Liver (tissue), 9 donors: ENCODE measurements around the gene BRIP1. TPM values are rescaled to one million over a fixed set of nuclear protein-coding genes. Genes with fewer than 3 reads are reported as not detected.

Source experiments
- DNase-seq: peaks from one replicate; pipeline ENCODE4 v3.0.0-alpha.2; 2017; ENCODE audit warnings: low spot score
- H3K27ac ChIP-seq, 2 donors: one replicate each; pipeline ENCODE4 v1.7.0; 2013; ENCODE audit warnings: inconsistent platforms in 2 of 2, low read length in 2 of 2, control low read depth in 1 of 2, low read depth in 1 of 2, mild to moderate bottlenecking in 1 of 2
- H3K27me3 ChIP-seq, 4 donors: one replicate each; pipeline versions ENCODE4 v1.6.1 to v1.7.0; 2013; ENCODE audit warnings: low read length in 3 of 4, inconsistent platforms in 1 of 4, mild to moderate bottlenecking in 1 of 4, moderate library complexity in 1 of 4; ENCODE audit not compliant: control insufficient read depth in 4 of 4, insufficient read depth in 4 of 4
- H3K36me3 ChIP-seq, 4 donors: one replicate each; pipeline versions ENCODE4 v1.6.1 to v1.7.0; 2013; ENCODE audit warnings: low read length in 3 of 4, mild to moderate bottlenecking in 3 of 4, low read depth in 1 of 4, moderate library complexity in 1 of 4; ENCODE audit not compliant: control insufficient read depth in 4 of 4, insufficient read depth in 3 of 4
- H3K4me1 ChIP-seq, 4 donors: one replicate each; pipeline versions ENCODE4 v1.6.1 to v1.7.0; 2013; ENCODE audit warnings: low read length in 3 of 4, mild to moderate bottlenecking in 3 of 4, moderate library complexity in 1 of 4; ENCODE audit not compliant: control insufficient read depth in 4 of 4, insufficient read depth in 4 of 4
- H3K4me3 ChIP-seq, 3 donors: one replicate each; pipeline versions ENCODE4 v1.6.1 to v1.7.0; 2013; ENCODE audit warnings: low read length in 3 of 3, control low read depth in 1 of 3, low read depth in 1 of 3, mild to moderate bottlenecking in 1 of 3
- H3K9ac ChIP-seq, 2 donors: one replicate each; pipeline ENCODE4 v1.7.0; 2013; ENCODE audit warnings: low read length in 2 of 2, mild to moderate bottlenecking in 2 of 2, moderate library complexity in 2 of 2, control low read depth in 1 of 2, low read depth in 1 of 2
- H3K9me3 ChIP-seq, 4 donors: one replicate each; pipeline versions ENCODE4 v1.6.1 to v1.7.0; 2013; ENCODE audit warnings: low read length in 3 of 4; ENCODE audit not compliant: control insufficient read depth in 4 of 4
- ATF3 ChIP-seq: IDR thresholded peaks from 2 replicates; pipeline ENCODE4 v1.6.1; 2016; ENCODE audit warnings: antibody characterized with exemption
- CTCF ChIP-seq: fragments of 150-350 bp; IDR thresholded peaks from 2 replicates; pipeline ENCODE4 v1.5.1; 2017; ENCODE audit warnings: improper control_type of control experiment, low read depth, low read length; ENCODE audit not compliant: missing input control
- EGR1 ChIP-seq, 2 donors: IDR thresholded peaks; 2 replicates each; pipeline ENCODE4 v1.6.1; 2016 to 2018; ENCODE audit warnings: antibody characterized with exemption in 2 of 2, low read depth in 2 of 2
- FOXA1 ChIP-seq: IDR thresholded peaks from 2 replicates; pipeline ENCODE4 v1.6.1; 2016; ENCODE audit warnings: antibody characterized with exemption
- FOXA2 ChIP-seq: IDR thresholded peaks from 2 replicates; pipeline ENCODE4 v1.6.1; 2016; ENCODE audit warnings: antibody characterized with exemption
- GABPA ChIP-seq, 2 donors: IDR thresholded peaks in 1 of 2; conservative IDR thresholded peaks in 1 of 2; 2 replicates each; pipeline ENCODE4 v1.6.1; 2016; ENCODE audit warnings: antibody characterized with exemption in 2 of 2, mild to moderate bottlenecking in 1 of 2, moderate library complexity in 1 of 2
- HNF4A ChIP-seq, 2 donors: conservative IDR thresholded peaks; 2 replicates each; pipeline ENCODE4 v1.6.1; 2016; ENCODE audit warnings: antibody characterized with exemption in 2 of 2, mild to moderate bottlenecking in 2 of 2
- HNF4G ChIP-seq: IDR thresholded peaks from 2 replicates; pipeline ENCODE4 v1.6.1; 2016; ENCODE audit warnings: antibody characterized with exemption
- JUND ChIP-seq, 2 donors: IDR thresholded peaks; 2 replicates each; pipeline ENCODE4 v1.6.1; 2016; ENCODE audit warnings: antibody characterized with exemption in 2 of 2
- MAX ChIP-seq: IDR thresholded peaks from 2 replicates; pipeline ENCODE4 v1.6.1; 2016; ENCODE audit warnings: antibody characterized with exemption
- NR2F2 ChIP-seq: IDR thresholded peaks from 2 replicates; pipeline ENCODE4 v1.6.1; 2016; ENCODE audit warnings: antibody characterized with exemption
- RAD21 ChIP-seq, 2 donors: IDR thresholded peaks; 2 replicates each; pipeline ENCODE4 v1.6.1; 2016; ENCODE audit warnings: antibody characterized with exemption in 2 of 2, mild to moderate bottlenecking in 2 of 2
- REST ChIP-seq: IDR thresholded peaks from 2 replicates; pipeline ENCODE4 v1.6.1; 2016; ENCODE audit warnings: antibody characterized with exemption, mild to moderate bottlenecking
- RXRA ChIP-seq, 2 donors: IDR thresholded peaks; 2 replicates each; pipeline ENCODE4 v1.6.1; 2017 to 2018; ENCODE audit warnings: antibody characterized with exemption in 2 of 2, mild to moderate bottlenecking in 1 of 2
- SP1 ChIP-seq: IDR thresholded peaks from 2 replicates; pipeline ENCODE4 v1.6.1; 2018; ENCODE audit warnings: antibody characterized with exemption, mild to moderate bottlenecking
- TAF1 ChIP-seq: conservative IDR thresholded peaks from 2 replicates; pipeline ENCODE4 v1.6.1; 2016; ENCODE audit warnings: antibody characterized with exemption, mild to moderate bottlenecking
- YY1 ChIP-seq: IDR thresholded peaks from 2 replicates; pipeline ENCODE4 v1.6.1; 2016; ENCODE audit warnings: antibody characterized with exemption, mild to moderate bottlenecking
- ZBTB33 ChIP-seq: IDR thresholded peaks from 2 replicates; pipeline ENCODE4 v1.6.1; 2016; ENCODE audit warnings: antibody characterized with exemption
- WGBS: extraction: QIAGEN DNeasy Blood & Tissue Kit; methylation state at CpG from one replicate; pipeline ENCODE4 v1.1.7; 2013; 5-methylcytosine and 5-hydroxymethylcytosine counted together
- polyA plus RNA-seq, 2 donors: library from polyadenylated mRNA; stranded (reverse) in 1 of 2; unstranded in 1 of 2; fragments of 200-250 nt in 1 of 2; fragments of >200 nt in 1 of 2; fragmentation: Nextera tagmentation in 1 of 2; extraction: Ambion mirVana in 1 of 2; gene quantifications; one replicate each; pipeline versions ENCODE4 v1.2.1 to v1.2.3, GENCODE V29; 2013 to 2015
- total RNA-seq, 2 donors: library from RNA; depleted of rRNA; stranded (reverse); fragments of >200 nt; gene quantifications; one replicate each; pipeline ENCODE4 v1.2.3, GENCODE V29; 2014
- donor health status: healthy.
- donor health status: healthy.
- donor health status: healthy.
- donor health status: healthy.
- donor health status: healthy.

Gene BRIP1
- total and polyA plus RNA-seq, 4 donors = 0.24 to 10.3 (median 0.90) TPM

- H3K9ac ChIP-seq = no peak overlapping the region
- H3K9me3 ChIP-seq = no peaks in the 10 kb centered on the region
- no peak overlapping the region for H3K4me3 ChIP-seq
- no peak for DNase-seq
- no peaks in the 10 kb centered on the region for H3K4me1 ChIP-seq
- H3K27ac ChIP-seq = no peak overlapping the region
- TF ChIP-seq NR2F2 = no peak
- TF ChIP-seq YY1 = no peak
- no peak for TF ChIP-seq HNF4G
- TF ChIP-seq FOXA1 = no peak
- TF ChIP-seq EGR1 (IDR thresholded peaks at IDR 0.05; ENCODE audit: low read depth in 2 of 2) = no peak
- TF ChIP-seq RAD21 (IDR thresholded peaks at IDR 0.05) = no peak
- no peak for TF ChIP-seq REST
- no peak for TF ChIP-seq ATF3
- no peak for TF ChIP-seq CTCF
- no peak for TF ChIP-seq MAX
- no peak for TF ChIP-seq HNF4A (conservative IDR thresholded peaks at IDR 0.05)
- no peak for TF ChIP-seq SP1
- no peak for TF ChIP-seq JUND (IDR thresholded peaks at IDR 0.05)
- no peak for TF ChIP-seq GABPA (IDR thresholded peaks at IDR 0.05 in 1 of 2, conservative IDR thresholded peaks at IDR 0.05 in 1 of 2)
- no peak for TF ChIP-seq TAF1
- no peak for TF ChIP-seq RXRA (IDR thresholded peaks at IDR 0.05)
- no peak for TF ChIP-seq FOXA2
- TF ChIP-seq ZBTB33 = no peak
- 91% methylated on average over 7 of the region's 7 CpGs for WGBS
- no peaks in the 10 kb centered on the region for H3K36me3 ChIP-seq
- no peaks in the 10 kb centered on the region for H3K27me3 ChIP-seq
Measured at GRCh38 chr17:61806081-61806828, 57.1 kb downstream of the BRIP1 start.
